ENCODE data around the gene CEP95. TPM values are rescaled to one million over a fixed set of nuclear protein-coding genes. Genes with fewer than 3 reads are reported as not detected.
A peak's percentile ranks its signal among the peaks of the same experiment; 100 is the strongest.

Gene CEP95
- polyA plus RNA-seq, 3 donors, result 4.6 to 42.1 (median 5.0) TPM

DNA sequence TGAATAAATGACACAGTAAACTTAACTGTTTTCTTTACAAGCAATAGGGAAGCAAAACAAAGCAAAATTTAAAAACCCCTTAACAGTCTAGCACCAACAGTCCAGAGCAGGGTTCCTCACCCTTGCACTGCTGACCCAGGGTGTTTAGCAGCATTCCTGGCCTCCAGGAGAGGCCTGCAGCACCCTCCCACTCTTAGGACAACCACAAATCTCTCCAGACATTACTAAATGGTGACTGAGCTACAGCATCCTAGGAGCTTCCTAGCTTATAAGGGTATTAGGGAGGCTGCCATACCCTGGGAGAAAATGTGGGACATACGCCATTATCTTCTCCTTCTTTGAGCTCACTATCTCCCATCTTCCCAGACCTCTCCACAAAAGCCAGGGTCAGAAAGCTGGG is 25.8 kb upstream of the CEP95 start:
- no peaks in the 10 kb centered on the region for H3K9me3 ChIP-seq (replicated peaks in 1 of 2; ENCODE audit: control insufficient read depth in 1 of 2, insufficient read depth in 1 of 2, low read length in 2 of 2)
- Mint-ChIP-seq H3K27ac (peak overlapping the region in 1 of 7 donors; percentile 56), H3K9me3 (no peaks in the 10 kb centered on the region), H3K4me1 (peaks cover 14% of the 10 kb centered on the region), H3K27me3 (ENCODE audit: low read depth in 3 of 3) (peaks cover 0 to 3% (median 0%) of the 10 kb centered on the region in 3 donors), H3K4me3 (no peak overlapping the region), H3K36me3 (peaks cover 45 to 69% of the 10 kb centered on the region in 2 donors)
- no peak for DNase-seq
- no peaks in the 10 kb centered on the region for H3K27me3 ChIP-seq (ENCODE audit: control insufficient read depth in 2 of 2, insufficient read depth in 2 of 2, low read length in 2 of 2)
- H2AFZ ChIP-seq (ENCODE audit: insufficient read depth, low read depth, low read length, poor library complexity, severe bottlenecking), result no peak overlapping the region
- H3K36me3 ChIP-seq (replicated peaks in 1 of 2; ENCODE audit: control insufficient read depth in 1 of 2, insufficient read depth in 2 of 2, low read length in 2 of 2), result peaks cover 50 to 68% of the 10 kb centered on the region in 2 donors
- H3K4me2 ChIP-seq (replicated peaks; ENCODE audit: extremely low read depth, low read length, poor library complexity, severe bottlenecking), result no peak overlapping the region
- H3K4me1 ChIP-seq (ENCODE audit: control insufficient read depth in 1 of 2, insufficient read depth in 2 of 2, low read length in 2 of 2), result peaks cover 8 to 18% of the 10 kb centered on the region in 2 donors
- intact Hi-C loops (cut with micrococcal nuclease), result no loop called here
- TF ChIP-seq, protein P1, sequence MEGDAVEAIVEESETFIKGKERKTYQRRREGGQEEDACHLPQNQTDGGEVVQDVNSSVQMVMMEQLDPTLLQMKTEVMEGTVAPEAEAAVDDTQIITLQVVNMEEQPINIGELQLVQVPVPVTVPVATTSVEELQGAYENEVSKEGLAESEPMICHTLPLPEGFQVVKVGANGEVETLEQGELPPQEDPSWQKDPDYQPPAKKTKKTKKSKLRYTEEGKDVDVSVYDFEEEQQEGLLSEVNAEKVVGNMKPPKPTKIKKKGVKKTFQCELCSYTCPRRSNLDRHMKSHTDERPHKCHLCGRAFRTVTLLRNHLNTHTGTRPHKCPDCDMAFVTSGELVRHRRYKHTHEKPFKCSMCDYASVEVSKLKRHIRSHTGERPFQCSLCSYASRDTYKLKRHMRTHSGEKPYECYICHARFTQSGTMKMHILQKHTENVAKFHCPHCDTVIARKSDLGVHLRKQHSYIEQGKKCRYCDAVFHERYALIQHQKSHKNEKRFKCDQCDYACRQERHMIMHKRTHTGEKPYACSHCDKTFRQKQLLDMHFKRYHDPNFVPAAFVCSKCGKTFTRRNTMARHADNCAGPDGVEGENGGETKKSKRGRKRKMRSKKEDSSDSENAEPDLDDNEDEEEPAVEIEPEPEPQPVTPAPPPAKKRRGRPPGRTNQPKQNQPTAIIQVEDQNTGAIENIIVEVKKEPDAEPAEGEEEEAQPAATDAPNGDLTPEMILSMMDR (IDR thresholded peaks at IDR 0.05), result no peak
- no peaks in the 10 kb centered on the region for H4K20me1 ChIP-seq (ENCODE audit: insufficient read depth, low read length)
- peak overlapping the region in 1 of 2 donors; percentile 9 for H3K27ac ChIP-seq (ENCODE audit: low read depth in 1 of 2, low read length in 2 of 2)
- no peak overlapping the region for H3K9ac ChIP-seq (ENCODE audit: insufficient read depth, low read length, poor library complexity, severe bottlenecking)
- no peaks in the 10 kb centered on the region for H3K79me2 ChIP-seq (ENCODE audit: insufficient read depth, low read length)
- H3K4me3 ChIP-seq (replicated peaks in 1 of 3; ENCODE audit: low read depth in 2 of 3, low read length in 3 of 3), result no peak overlapping the region
- WGBS (ENCODE audit: insufficient coverage), result no CpG with 5 or more reads among the region's 1 CpG

DNA sequence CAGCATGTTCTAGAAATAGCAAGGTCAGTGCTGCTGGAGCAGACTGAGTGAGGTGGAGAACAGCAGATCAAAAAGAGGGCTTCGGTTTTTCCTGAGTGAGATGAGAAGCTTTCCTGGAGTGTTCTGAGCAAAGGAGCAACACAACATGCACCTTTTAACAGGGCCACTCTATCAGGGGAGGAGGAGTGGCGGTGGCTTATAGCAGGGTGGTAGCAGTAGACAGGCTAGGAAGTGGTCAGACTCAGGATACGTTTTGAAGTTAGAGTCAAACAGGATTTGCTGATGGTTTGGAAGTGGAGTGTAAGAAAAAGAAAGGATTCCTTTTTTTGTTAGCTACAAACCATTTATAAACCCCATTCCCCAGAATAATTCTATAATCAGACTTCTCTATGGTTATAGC is 22.4 kb upstream of the CEP95 start:
- Histone ChIP-seq H3K4me2 (replicated peaks; ENCODE audit: extremely low read depth, low read length, poor library complexity, severe bottlenecking) (no peak overlapping the region), H3K4me3 (replicated peaks in 1 of 3; ENCODE audit: low read depth in 2 of 3, low read length in 3 of 3) (no peak overlapping the region), H3K27me3 (ENCODE audit: control insufficient read depth in 2 of 2, insufficient read depth in 2 of 2, low read length in 2 of 2) (no peaks in the 10 kb centered on the region), H2AFZ (ENCODE audit: insufficient read depth, low read depth, low read length, poor library complexity, severe bottlenecking) (no peak overlapping the region), H3K4me1 (ENCODE audit: control insufficient read depth in 1 of 2, insufficient read depth in 2 of 2, low read length in 2 of 2) (peaks cover 5% of the 10 kb centered on the region in 2 donors), H3K9me3 (replicated peaks in 1 of 2; ENCODE audit: control insufficient read depth in 1 of 2, insufficient read depth in 1 of 2, low read length in 2 of 2) (no peaks in the 10 kb centered on the region), H4K20me1 (ENCODE audit: insufficient read depth, low read length) (no peaks in the 10 kb centered on the region), H3K36me3 (replicated peaks in 1 of 2; ENCODE audit: control insufficient read depth in 1 of 2, insufficient read depth in 2 of 2, low read length in 2 of 2) (peaks cover 63 to 88% of the 10 kb centered on the region in 2 donors), H3K27ac (ENCODE audit: low read depth in 1 of 2, low read length in 2 of 2) (peak overlapping the region in 1 of 2 donors; percentile 6), H3K9ac (ENCODE audit: insufficient read depth, low read length, poor library complexity, severe bottlenecking) (no peak overlapping the region), H3K79me2 (ENCODE audit: insufficient read depth, low read length) (no peaks in the 10 kb centered on the region)
- peaks cover 0 to 3% (median 1%) of the 10 kb centered on the region in 3 donors for H3K27me3 Mint-ChIP-seq (ENCODE audit: low read depth in 3 of 3)
- H3K36me3 Mint-ChIP-seq, result peaks cover 55 to 83% of the 10 kb centered on the region in 2 donors
- no peaks in the 10 kb centered on the region for H3K9me3 Mint-ChIP-seq
- whole genome bisulfite sequencing (ENCODE audit: insufficient coverage), result 80% methylated on average over 1 of the region's 3 CpGs
- DNase-seq, result no peak
- intact Hi-C loops (cut with micrococcal nuclease), result no loop called here
- H3K27ac Mint-ChIP-seq, result peak overlapping the region in 4 of 7 donors; percentile 48 to 81 (median 68)
- TF ChIP-seq, protein P1 (IDR thresholded peaks at IDR 0.05), result no peak
- H3K4me1 Mint-ChIP-seq, result peaks cover 6% of the 10 kb centered on the region
- no peak overlapping the region for H3K4me3 Mint-ChIP-seq

Measured in CD14-positive monocyte (primary cell).